ENCODE data around the gene EEF1AKMT4.
A peak's percentile ranks its signal among the peaks of the same experiment; 100 is the strongest.

EEF1AKMT4 gene

DNA sequence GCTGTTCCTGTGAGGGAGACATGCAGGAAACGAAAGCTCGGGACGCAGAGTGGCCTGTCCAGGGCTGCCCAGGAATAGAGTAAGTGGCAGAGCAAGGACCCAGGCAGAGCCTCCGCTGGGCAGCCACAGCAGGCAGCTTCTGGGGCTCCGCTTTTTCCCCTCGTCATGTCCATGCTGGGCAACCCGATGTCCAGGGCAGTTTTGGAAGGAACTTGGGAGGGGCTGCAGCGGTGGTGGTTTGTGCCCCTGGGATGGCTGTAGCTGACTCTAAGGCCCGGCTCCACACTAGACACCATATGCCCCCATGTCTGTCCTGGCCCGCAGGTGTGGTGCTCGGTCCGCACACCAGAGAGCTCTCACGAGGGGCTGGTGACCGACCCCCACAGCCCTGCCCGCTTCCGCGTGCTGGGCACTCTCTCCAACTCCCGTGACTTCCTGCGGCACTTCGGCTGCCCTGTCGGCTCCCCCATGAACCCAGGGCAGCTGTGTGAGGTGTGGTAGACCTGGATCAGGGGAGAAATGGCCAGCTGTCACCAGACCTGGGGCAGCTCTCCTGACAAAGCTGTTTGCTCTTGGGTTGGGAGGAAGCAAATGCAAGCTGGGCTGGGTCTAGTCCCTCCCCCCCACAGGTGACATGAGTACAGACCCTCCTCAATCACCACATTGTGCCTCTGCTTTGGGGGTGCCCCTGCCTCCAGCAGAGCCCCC is 42.4 kb downstream of the EEF1AKMT4 start:
- TF ChIP-seq ZFX (IDR thresholded peaks at IDR 0.05), result no peak
- TF ChIP-seq, protein P1, sequence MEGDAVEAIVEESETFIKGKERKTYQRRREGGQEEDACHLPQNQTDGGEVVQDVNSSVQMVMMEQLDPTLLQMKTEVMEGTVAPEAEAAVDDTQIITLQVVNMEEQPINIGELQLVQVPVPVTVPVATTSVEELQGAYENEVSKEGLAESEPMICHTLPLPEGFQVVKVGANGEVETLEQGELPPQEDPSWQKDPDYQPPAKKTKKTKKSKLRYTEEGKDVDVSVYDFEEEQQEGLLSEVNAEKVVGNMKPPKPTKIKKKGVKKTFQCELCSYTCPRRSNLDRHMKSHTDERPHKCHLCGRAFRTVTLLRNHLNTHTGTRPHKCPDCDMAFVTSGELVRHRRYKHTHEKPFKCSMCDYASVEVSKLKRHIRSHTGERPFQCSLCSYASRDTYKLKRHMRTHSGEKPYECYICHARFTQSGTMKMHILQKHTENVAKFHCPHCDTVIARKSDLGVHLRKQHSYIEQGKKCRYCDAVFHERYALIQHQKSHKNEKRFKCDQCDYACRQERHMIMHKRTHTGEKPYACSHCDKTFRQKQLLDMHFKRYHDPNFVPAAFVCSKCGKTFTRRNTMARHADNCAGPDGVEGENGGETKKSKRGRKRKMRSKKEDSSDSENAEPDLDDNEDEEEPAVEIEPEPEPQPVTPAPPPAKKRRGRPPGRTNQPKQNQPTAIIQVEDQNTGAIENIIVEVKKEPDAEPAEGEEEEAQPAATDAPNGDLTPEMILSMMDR (conservative IDR thresholded peaks at IDR 0.05), result no peak
- no peak overlapping the region for H3K27ac ChIP-seq

DNA sequence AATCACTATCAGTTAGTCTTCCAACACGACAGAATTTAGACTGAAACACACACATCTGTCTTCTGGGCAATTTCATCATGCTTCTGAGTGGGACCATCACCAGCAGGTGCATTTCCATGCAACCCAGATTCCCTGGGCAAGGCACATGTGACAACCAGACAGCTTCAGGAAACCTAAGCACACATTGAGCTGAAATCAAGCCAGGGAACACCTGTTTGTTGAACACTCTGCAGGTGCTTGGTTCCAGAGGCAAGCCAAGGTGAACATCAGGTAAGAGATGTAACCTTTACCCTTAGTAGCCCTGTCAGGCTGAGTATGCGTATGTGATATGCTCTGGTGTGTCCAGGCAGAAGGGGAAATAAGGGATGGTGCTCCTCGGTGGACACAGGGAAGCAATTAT is 46.3 kb downstream of the EEF1AKMT4 start:
- H3K27ac ChIP-seq, result no peak overlapping the region
- TF ChIP-seq, protein P1 (conservative IDR thresholded peaks at IDR 0.05), result no peak
- no peak for TF ChIP-seq ZFX (IDR thresholded peaks at IDR 0.05)

DNA sequence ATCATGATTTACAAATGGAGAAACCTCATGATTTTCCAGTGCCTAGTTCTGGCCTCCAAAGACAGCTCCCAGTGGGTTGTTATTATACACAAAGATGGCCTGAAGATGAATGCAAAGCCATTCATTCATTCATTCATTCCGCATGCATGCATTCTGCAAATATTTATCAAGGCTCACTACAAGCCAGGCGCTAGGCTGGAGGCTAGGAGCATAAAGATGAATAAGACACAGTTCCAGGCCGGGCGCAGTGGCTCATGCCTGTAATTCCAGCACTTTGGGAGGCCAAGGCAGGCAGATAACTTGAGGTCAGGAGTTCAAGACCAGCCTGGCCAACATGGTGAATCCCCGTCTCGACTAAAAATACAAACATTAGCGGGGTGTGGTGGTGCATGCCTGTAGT is 47.1 kb downstream of the EEF1AKMT4 start:
- no peak for TF ChIP-seq ZFX (IDR thresholded peaks at IDR 0.05)
- TF ChIP-seq, protein P1 (conservative IDR thresholded peaks at IDR 0.05), result no peak

DNA sequence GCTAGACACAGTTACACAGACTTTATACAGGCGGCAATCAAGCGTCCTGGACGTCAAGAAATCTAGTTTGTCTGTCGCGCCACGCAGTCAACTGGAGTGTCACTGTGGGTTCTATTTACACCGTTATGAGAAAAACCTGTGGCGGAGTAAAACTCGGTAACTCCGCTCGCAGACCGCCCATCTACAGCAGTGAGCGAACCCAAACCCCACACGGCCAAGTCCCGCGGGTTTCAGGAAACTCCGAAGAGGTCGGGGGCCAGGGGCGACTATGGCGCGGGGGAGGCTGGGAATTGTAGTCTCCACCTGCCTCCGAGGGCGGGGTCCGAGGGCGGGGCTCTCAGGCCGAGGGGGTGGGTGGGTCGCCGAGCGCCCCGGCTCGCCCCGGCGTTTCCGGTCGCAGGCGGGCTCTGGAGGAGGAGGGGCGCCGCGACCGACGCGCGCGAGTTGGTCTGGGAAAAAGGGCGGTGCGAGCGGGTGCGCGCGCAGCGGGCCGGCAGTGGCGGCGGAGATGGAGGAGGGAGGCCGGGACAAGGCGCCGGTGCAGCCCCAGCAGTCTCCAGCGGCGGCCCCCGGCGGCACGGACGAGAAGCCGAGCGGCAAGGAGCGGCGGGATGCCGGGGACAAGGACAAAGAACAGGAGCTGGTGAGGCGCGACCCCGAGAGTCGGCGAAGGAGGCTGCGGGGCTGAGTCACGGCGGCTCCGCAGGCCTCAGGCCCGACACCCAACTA is 49.5 kb downstream of the EEF1AKMT4 start, which contains the start of gene PSMD2:
PSMD2 (plus strand) TSS at position 483 of the 729 bp plus-strand sequence; CDS start at position 509, 26 bp downstream.
- peak within 1 kb of the TSS; percentile 86 for H3K27ac ChIP-seq
- peak; percentile 98 for TF ChIP-seq ZFX (IDR thresholded peaks at IDR 0.05)
- TF ChIP-seq, protein P1 (conservative IDR thresholded peaks at IDR 0.05), result no peak

More for the DNA sequence above, 47.1 kb downstream of the EEF1AKMT4 start:
- H3K27ac ChIP-seq, result no peak overlapping the region

DNA sequence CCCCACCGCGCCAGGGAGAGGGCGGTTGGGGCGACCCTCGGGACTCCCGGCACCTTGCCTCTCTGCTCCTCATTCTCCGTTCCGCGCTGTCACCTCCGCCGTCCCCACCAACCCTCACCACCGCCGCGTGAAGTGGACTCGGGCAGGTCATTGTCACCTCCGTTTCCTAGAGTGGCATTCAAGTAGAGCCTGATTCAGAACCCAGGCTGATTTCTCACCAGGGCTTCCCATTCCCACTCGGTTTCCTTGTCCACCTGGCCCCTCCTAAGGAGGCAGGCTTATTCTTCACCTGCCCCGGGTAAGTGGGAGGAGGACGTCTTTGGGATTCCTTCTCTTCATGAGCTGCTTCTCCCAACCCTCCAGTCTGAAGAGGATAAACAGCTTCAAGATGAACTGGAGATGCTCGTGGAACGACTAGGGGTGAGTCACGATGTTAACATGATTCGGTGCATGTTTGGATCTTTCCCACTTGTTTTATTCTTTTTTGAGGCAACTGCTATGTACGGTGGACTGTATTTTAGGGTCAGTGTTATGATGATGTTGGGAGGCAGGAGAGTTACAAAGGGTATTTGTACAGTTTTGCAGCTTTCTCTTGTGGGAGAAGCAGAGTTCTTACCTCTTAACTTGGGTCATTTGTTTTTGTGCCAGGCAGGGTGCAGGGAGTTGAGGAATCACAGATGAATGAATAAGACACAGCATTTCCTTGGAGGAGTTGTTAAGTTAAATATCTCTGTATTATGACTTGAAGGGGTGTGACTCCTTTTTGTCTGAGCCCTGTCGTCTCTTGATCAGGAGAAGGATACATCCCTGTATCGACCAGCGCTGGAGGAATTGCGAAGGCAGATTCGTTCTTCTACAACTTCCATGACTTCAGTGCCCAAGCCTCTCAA is 50.3 kb downstream of the EEF1AKMT4 start:
- TF ChIP-seq ZFX (IDR thresholded peaks at IDR 0.05), result peak; percentile 81
- TF ChIP-seq, protein P1 (conservative IDR thresholded peaks at IDR 0.05), result no peak
- H3K27ac ChIP-seq, result peak overlapping the region; percentile 86

DNA sequence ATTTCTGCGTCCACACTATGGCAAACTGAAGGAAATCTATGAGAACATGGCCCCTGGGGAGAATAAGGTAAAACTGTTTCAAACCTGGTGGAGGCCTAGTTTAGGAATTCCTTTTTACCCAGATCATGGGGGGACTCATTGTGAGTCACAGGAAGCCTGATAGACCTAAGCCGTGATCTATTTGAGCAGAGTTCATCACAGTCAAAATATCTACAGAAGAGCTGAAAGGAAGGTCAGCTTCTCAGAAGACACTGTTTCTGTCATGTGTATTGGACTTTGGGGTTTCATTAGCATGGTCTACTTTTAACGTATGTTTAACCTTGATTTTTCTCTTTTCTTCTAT is 50.9 kb downstream of the EEF1AKMT4 start:
- H3K27ac ChIP-seq, result no peak overlapping the region
- TF ChIP-seq, protein P1 (conservative IDR thresholded peaks at IDR 0.05), result no peak
- no peak for TF ChIP-seq ZFX (IDR thresholded peaks at IDR 0.05)
